ENCODE results near the gene NHP2.

The NHP2 gene

GRCh38 chr5:178103612-178104011, 50.1 kb downstream of the NHP2 start:
- POLR2A ChIA-PET, result no interaction called here
- DNase-seq (ENCODE audit: low read depth, low spot score), result no peak
- TF ChIP-seq CTCF (IDR thresholded peaks at IDR 0.05; ENCODE audit: insufficient read depth, low read length, missing control alignments), result no peak
- CTCF ChIA-PET, result no interaction called here
- H3K4me3 ChIP-seq (ENCODE audit: low read depth, low read length), result no peak overlapping the region

Data from AG04449 (cell line).